Hepatocyte (in vitro differentiated cells): ENCODE data around the gene ACCSL. TPM values are rescaled to one million over a fixed set of nuclear protein-coding genes. Genes with fewer than 3 reads are reported as not detected.
A peak's percentile ranks its signal among the peaks of the same experiment; 100 is the strongest.

Source experiments
- DNase-seq: peaks from one replicate; pipeline ENCODE4 v3.0.0-alpha.2; 2016; ENCODE audit warnings: low spot score
- H2AFZ ChIP-seq: fragments of 200-600 bp; sonication (generic); 2 replicates; pipeline ENCODE4 v1.6.0; 2016; ENCODE audit warnings: antibody characterized with exemption, mild to moderate bottlenecking
- H3K27ac ChIP-seq: fragments of 200-600 bp; sonication (generic); 2 replicates; pipeline ENCODE4 v1.5.1; 2016; ENCODE audit warnings: mild to moderate bottlenecking
- H3K27me3 ChIP-seq: fragments of 200-600 bp; sonication (generic); 2 replicates; pipeline ENCODE4 v1.6.1; 2016
- H3K36me3 ChIP-seq: fragments of 200-600 bp; sonication (generic); replicated peaks from 2 replicates; pipeline ENCODE4 v1.5.1; 2016; ENCODE audit warnings: low read depth; ENCODE audit not compliant: insufficient read depth
- H3K4me1 ChIP-seq: fragments of 200-600 bp; sonication (generic); 2 replicates; pipeline ENCODE4 v1.5.1; 2016; ENCODE audit warnings: mild to moderate bottlenecking, moderate library complexity; ENCODE audit not compliant: insufficient read depth
- H3K4me2 ChIP-seq: fragments of 200-600 bp; sonication (generic); 2 replicates; pipeline ENCODE4 v1.6.0; 2016
- H3K4me3 ChIP-seq: fragments of 200-600 bp; sonication (generic); 2 replicates; pipeline ENCODE4 v1.5.1; 2016; ENCODE audit warnings: mild to moderate bottlenecking
- H3K79me2 ChIP-seq: fragments of 200-600 bp; sonication (generic); 2 replicates; pipeline ENCODE4 v1.6.0; 2017; ENCODE audit warnings: mild to moderate bottlenecking
- H3K9me2 ChIP-seq: fragments of 200-600 bp; sonication (generic); replicated peaks from 2 replicates; pipeline ENCODE4 v1.6.0; 2017; ENCODE audit warnings: mild to moderate bottlenecking; ENCODE audit not compliant: insufficient read depth
- H3K9me3 ChIP-seq: fragments of 200-600 bp; sonication (generic); 2 replicates; pipeline ENCODE4 v1.5.1; 2016; ENCODE audit warnings: low read depth, mild to moderate bottlenecking
- H4K20me1 ChIP-seq: fragments of 200-600 bp; sonication (generic); 2 replicates; pipeline ENCODE4 v1.6.0; 2016; ENCODE audit warnings: mild to moderate bottlenecking; ENCODE audit not compliant: insufficient read depth, poor library complexity, severe bottlenecking
- CTCF ChIP-seq: fragments of 200-600 bp; sonication (generic); IDR thresholded peaks from 2 replicates; pipeline ENCODE4 v1.5.1; 2016; ENCODE audit warnings: antibody characterized with exemption, mild to moderate bottlenecking; ENCODE audit not compliant: poor library complexity
- EZH2 ChIP-seq: fragments of 200-600 bp; sonication (generic); IDR thresholded peaks from 2 replicates; pipeline ENCODE4 v1.6.1; 2016; ENCODE audit warnings: antibody characterized with exemption, mild to moderate bottlenecking, borderline replicate concordance
- EZH2phosphoT487 ChIP-seq: fragments of 200-600 bp; sonication (generic); IDR thresholded peaks from one replicate; pipeline ENCODE4 v1.6.1; 2018; ENCODE audit warnings: antibody characterized with exemption, mild to moderate bottlenecking, low read depth, moderate library complexity; ENCODE audit not compliant: unreplicated experiment, severe bottlenecking
- WGBS: methylation state at CpG from one replicate; pipeline ENCODE4 v1.1.6; 2016; ENCODE audit warnings: low lambda C conversion rate; ENCODE audit errors: missing lambda C conversion rate; 5-methylcytosine and 5-hydroxymethylcytosine counted together
- polyA plus RNA-seq: library from polyadenylated mRNA; unstranded; fragments of >200 nt; fragmentation: Nextera tagmentation; extraction: Ambion mirVana; gene quantifications from 2 replicates; pipeline ENCODE4 v1.2.1, GENCODE V29; 2016
- total RNA-seq: library from RNA; depleted of rRNA; stranded (reverse); fragments of >200 nt; gene quantifications from 2 replicates; pipeline ENCODE4 v1.2.3, GENCODE V29; 2014

ACCSL gene
- total and polyA plus RNA-seq, 2 experiments from 2014 or later, result not detected

GRCh38 chr11:44034639-44035038 lies 13.1 kb upstream of the ACCSL start:
- TF ChIP-seq EZH2 (no peak), CTCF (no peak), EZH2phosphoT487 (no peak)
- H2AFZ ChIP-seq, result no peak overlapping the region

GRCh38 chr11:44036811-44037657 lies 10.7 kb upstream of the ACCSL start:
- H3K9me2 ChIP-seq, result no peaks in the 10 kb centered on the region
- no peak overlapping the region for H2AFZ ChIP-seq
- peak; percentile 91 for DNase-seq
- 17% methylated on average over 12 of the region's 12 CpGs for WGBS
- no peaks in the 10 kb centered on the region for H4K20me1 ChIP-seq
- H3K27ac ChIP-seq, result no peak overlapping the region
- no peak for TF ChIP-seq EZH2
- peak; percentile 93 for TF ChIP-seq CTCF
- TF ChIP-seq EZH2phosphoT487, result no peak
- no peaks in the 10 kb centered on the region for H3K9me3 ChIP-seq
- no peak overlapping the region for H3K4me3 ChIP-seq
- peaks cover 3% of the 10 kb centered on the region for H3K27me3 ChIP-seq
- no peak overlapping the region for H3K4me2 ChIP-seq
- no peaks in the 10 kb centered on the region for H3K36me3 ChIP-seq
- no peaks in the 10 kb centered on the region for H3K4me1 ChIP-seq
- H3K79me2 ChIP-seq, result no peaks in the 10 kb centered on the region

More at GRCh38 chr11:44034639-44035038, 13.1 kb upstream of the ACCSL start:
- Histone ChIP-seq H4K20me1 (no peaks in the 10 kb centered on the region), H3K27me3 (peaks cover 3% of the 10 kb centered on the region), H3K4me3 (no peak overlapping the region), H3K36me3 (no peaks in the 10 kb centered on the region), H3K79me2 (no peaks in the 10 kb centered on the region), H3K9me3 (no peaks in the 10 kb centered on the region), H3K27ac (no peak overlapping the region), H3K4me2 (no peak overlapping the region), H3K9me2 (no peaks in the 10 kb centered on the region), H3K4me1 (peaks cover 5% of the 10 kb centered on the region)
- no peak for DNase-seq

GRCh38 chr11:44037658-44037998 lies 10.2 kb upstream of the ACCSL start:
- Histone ChIP-seq H3K36me3 (no peaks in the 10 kb centered on the region), H4K20me1 (no peaks in the 10 kb centered on the region), H3K4me1 (no peaks in the 10 kb centered on the region), H3K4me3 (no peak overlapping the region), H3K27me3 (peaks cover 3% of the 10 kb centered on the region), H3K9me3 (no peaks in the 10 kb centered on the region), H3K79me2 (no peaks in the 10 kb centered on the region), H3K9me2 (no peaks in the 10 kb centered on the region), H3K4me2 (no peak overlapping the region), H3K27ac (no peak overlapping the region), H2AFZ (no peak overlapping the region)
- TF ChIP-seq EZH2 (no peak), EZH2phosphoT487 (no peak), CTCF (no peak)
- no peak for DNase-seq
- 87% methylated on average over 2 of the region's 2 CpGs for WGBS
